NK-92 (cell line): ENCODE results near the gene OR5D16.
"Not testable (repeated sequence)": the region's sequence is repeated elsewhere in the genome, so short reads cannot be mapped to it uniquely, and the experiment has no call there.

Experiments
- DNase-seq: peaks from one replicate; lab custom pipeline; 2025; ENCODE audit not compliant: unreplicated experiment; lab: John Stamatoyannopoulos, UW

OR5D16 gene

DNA sequence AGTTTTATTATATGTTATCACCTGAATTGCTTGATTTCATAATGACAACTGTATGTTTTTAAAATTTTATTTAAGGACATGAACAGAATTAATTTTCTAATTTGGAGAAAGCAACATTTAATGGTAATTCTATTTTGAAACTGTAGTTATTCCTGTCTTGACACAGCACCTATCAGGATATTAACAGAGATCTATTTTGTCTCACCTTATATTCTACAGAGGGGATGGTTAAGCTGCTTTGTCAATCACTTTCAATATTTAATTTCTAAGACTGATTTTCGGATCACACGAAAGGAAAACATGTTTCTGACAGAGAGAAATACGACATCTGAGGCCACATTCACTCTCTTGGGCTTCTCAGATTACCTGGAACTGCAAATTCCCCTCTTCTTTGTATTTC, at the start of gene OR5D16:
TSS of gene OR5D16 (plus strand) at position 301 of the 400 bp plus-strand sequence. CDS start at position 301, 0 bp downstream.
- DNase-seq, result no peak

DNA sequence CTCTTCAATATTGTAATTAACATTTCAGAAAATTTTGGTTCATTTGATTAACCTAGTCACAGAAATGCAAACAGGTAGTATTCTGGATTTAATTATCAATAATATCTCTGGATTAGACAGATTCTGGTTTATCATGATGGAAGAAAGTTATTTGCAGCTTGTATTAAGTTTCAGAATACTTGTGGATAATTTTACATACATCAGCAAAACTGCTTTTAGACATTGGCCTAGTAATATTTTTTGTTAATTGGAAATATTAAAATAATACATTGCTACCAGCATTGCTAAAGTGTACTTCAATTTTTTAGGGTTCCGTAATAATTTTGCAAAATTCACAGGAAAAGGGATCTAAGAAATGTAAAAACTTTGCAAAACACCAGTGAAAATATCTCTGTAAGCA, 46.9 kb upstream of the OR5D16 start:
- DNase-seq, result no peak

DNA sequence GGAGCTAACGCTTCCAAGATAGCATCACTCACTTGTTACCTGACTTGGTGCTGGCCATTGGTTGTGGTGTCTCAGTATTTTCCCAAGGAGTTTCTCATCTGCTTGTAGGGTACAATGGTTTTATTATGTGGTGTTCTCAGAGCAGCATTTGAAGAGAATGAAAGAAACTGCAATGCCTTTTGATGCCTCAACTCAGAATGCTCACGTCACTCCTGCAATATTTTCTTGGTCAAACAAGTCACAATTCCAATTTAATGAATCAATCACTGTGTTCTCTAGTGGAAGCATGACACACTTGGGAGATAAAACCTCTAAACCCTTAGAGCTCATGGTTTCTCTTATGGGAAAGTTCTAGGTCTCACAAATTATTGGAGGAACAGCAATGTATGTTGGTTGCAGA, 45.2 kb upstream of the OR5D16 start:
- DNase-seq, result no peak

DNA sequence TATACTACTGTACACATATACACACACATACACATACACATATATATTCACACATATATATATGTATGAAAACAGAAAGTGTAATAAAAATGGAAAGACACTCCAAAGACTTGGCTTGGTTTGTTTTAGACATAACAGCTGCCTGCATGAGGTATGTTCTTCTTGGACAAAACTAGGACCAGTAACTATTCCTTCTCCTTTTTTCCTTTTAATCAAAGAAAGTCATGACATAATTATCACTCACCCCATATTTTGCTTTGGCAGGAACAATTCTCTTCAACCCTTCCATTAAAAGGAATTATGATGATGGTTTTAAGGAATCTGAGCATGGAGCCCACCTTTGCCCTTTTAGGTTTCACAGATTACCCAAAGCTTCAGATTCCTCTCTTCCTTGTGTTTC, 43.3 kb upstream of the OR5D16 start, which contains the start of gene OR5D14:
TSS of gene OR5D14 (plus strand) at position 301 of the 400 bp plus-strand sequence. CDS start at position 301, 0 bp downstream.
- no peak for DNase-seq

DNA sequence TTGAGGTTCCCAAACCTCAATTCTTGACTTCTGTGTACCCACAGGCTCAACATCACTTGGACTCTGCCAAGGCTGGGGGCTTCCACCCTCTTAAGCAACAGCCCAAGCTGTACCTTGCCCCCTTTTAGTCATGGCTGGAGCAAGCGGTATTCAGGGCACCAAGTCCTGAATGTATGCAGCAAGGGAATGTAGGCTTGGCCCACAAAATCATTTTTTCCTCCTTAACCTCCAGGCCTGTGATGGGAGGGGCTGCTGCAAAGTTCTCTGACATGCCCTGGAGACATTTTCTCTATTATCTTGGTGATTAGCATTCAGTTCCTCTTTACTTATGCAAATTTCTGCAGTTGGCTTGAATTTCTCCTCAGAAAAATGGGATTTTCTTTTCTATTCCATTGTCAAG, 32.3 kb upstream of the OR5D16 start:
- no peak for DNase-seq

DNA sequence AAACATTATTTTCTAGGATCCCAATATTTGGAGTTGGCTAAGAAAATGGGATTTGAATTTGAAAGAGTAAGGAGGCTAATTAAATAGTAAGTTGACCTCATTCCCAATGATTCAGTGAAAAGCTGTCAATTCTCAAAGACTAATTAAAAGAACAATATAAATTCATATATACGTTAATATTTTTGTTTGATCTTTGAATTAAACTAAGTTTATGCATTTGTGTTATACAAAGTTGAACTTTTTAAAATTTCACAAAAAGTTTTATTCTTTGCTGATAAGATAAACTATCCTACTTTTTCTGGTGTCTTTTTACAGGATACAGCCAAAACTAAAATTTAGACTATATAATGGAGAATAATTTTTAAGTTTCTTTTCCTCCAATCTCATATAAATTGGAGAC, 27.5 kb upstream of the OR5D16 start, which contains the start of gene OR5L1:
TSS of gene OR5L1 (plus strand) at position 301 of the 400 bp plus-strand sequence. CDS start 100 bp downstream, outside the sequence.
- no peak for DNase-seq

DNA sequence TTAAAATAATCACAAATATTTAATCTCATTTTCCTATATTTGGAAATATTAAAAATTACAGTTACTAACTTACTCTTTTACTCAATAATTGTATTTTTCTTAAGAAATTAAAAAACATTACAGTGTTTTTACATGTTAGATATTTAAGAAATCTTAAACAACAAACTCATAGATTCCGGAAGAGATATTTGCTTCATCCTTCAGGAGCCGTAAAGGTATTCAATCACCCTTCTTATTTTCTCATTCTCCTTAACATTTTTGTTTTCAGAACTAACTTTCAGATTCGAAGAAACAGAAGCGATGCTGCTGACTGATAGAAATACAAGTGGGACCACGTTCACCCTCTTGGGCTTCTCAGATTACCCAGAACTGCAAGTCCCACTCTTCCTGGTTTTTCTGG, 19.2 kb upstream of the OR5D16 start, which contains the start of gene OR5D18:
TSS of gene OR5D18 (plus strand) at position 301 of the 400 bp plus-strand sequence. CDS start at position 301, 0 bp downstream.
- DNase-seq, result no peak

DNA sequence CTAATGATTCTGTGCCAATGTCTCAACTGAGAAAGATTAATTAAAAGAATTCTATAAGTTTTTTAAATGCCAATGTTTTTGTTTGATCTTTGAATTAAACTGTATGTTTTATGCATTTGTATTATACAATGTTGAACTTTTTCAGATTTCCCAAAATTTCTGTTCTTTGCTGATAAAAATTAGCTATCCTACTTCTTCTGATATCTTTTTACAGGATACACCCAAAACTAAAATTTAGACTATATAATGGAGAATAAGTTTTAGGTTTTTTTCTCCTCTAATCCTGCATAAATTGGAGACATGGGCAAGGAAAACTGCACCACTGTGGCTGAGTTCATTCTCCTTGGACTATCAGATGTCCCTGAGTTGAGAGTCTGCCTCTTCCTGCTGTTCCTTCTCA, 11.6 kb upstream of the OR5D16 start, which contains the start of gene OR5L2:
TSS of gene OR5L2 (plus strand) at position 301 of the 400 bp plus-strand sequence. CDS start at position 301, 0 bp downstream.
- no peak for DNase-seq

DNA sequence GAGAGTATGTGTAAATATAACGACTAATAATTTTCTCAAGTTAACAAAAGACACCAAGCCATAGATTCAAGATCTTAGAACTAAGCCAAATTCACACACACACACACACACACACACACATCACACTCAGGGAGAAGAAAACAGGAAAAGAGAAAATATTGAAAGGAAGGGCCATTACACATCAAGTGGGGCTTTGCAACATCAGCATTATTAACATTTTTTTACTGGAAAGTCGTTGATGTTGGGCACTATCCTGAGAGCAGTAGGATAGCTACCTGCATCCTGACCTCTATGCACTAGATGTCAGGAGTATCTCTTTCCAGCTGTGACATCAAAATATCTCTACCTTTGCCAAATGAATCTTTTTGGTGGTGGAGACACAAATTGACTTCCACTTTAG, 8.9 kb downstream of the OR5D16 start:
- no peak for DNase-seq

DNA sequence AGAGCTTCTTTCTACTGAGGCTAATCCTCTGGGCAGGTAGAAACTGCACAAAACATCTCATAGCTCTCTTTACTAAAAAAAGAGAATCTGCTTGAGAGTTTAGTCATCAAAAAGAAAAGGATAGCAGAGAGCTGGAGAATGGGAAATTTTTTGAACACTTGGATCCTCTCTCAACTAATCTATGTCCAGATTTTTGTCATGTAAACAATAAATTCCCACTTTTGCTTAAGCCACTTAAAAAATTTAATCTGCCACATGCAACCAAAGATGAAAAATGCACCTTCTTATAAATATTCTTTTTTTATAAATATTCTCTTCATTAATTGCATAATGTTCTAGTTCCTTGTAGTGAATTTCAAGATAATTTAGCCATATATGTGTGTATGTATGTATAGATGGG, 10.5 kb downstream of the OR5D16 start:
- no peak for DNase-seq

DNA sequence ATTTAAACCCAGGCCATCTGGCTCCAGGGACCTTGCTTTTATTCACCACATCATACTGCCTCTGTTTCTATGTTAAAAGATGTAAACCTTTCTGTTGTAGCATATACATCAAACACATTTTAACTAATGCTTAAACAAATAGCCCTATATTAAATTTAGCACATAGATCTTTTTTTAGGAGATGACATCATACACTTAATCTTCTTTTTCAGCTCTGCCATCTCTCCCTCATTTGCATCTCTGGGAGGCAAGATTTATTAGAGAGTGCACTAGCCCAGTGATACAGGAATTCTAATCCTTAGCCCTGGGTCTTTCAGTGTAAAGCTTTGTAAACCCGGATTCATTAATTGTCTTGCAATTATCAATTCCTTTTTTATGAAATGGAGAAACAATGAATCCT, 13.6 kb downstream of the OR5D16 start:
- DNase-seq, result no peak

DNA sequence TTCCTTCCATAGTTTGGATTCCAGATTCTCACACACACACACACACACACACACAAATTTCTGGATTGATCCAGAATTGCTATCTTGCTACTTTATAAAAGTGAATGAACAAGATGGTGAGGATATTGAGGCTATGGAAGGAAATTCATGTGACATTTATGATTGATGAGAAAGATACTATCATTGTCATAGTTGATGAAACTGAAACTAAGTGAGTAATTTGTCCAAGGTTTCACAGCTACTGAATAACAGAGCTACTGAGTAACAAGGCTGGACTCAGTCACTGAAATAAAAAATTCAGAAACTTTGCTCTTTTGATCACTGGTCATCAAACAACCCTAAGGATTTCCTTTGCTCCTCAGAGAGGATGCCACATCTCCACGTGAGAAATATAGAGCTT, 16.2 kb downstream of the OR5D16 start:
- no peak for DNase-seq

DNA sequence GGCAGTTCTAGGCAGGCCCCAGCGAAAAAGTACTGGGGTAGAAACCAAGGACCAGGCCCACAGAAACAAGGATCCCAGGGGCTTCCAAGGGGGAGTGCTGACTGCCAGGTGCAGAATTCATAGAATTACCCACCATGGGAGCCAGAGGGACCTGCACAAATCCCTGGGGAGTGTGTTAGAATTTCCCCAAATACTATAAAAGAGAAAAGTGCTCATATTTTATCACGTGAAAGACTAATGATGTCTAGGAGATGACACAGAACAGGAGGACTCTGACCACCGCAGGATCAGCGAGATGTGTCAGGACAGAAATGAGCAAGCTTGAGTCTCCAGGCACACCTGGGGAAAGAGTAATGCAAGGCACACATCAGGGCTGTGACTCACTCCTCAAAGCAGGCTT, 28.8 kb downstream of the OR5D16 start:
- not testable (repeated sequence) for DNase-seq

DNA sequence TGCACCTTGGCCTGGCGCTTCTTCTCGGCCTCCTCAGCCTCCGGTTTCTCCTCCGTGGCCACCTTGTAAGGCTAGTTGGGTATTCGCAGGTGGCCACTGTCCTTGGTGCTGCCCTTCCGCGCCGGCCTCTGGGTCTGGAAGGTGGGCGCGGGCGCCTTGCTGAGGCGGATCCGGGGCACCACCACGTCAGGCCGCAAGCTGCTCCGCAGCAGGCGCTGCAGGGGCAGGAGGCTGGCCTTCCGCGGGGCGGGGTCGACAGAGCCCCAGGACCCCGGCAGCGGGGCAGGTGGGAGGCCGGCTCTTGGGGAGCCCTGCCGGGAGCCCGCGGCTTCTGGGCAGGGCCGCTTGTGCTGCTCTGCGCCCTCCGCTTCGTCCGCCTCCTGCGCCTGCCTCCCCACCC, 34.2 kb downstream of the OR5D16 start:
- not testable (repeated sequence) for DNase-seq

DNA sequence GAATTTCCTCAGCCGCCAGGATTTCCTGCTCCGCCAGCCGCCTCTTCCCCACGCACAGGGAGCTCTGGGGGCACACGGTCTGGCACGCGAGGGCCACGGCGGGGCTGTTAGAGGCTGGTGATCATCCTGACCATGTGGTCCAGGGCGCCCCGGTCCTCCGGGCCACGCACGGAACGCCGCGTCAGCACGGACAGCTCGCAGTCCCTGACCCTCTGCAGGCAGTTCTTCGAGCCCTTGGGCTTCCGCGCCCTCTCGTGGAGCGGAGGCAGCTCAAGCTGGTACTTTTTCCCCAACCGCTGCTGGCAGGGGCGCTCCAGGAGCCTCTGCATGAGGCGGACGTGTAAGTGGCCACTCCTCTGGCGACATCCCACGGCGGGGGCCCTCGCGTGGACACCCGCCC, 34.6 kb downstream of the OR5D16 start:
- DNase-seq, result not testable (repeated sequence)

DNA sequence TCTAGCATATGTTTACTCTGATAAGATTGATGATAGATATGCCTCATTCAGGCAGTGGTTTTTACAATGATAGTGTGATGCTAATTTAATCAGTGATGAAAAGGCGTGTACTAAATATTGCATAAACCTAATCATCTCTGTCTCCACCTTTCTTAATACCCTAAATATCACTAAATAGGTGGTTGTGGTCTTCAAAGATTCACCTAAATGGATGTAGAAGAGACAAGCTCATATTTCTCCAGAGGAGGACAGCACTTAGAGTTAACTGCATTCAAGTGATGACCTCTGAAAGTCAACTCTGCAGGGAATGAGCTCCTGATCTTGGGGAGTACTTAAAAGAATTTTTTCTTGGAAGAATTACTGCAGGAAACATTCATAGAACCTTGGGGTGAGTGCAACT, 44.4 kb downstream of the OR5D16 start, which contains the start of gene TRIM51:
TSS of gene TRIM51 (plus strand) at position 301 of the 400 bp plus-strand sequence. CDS start 2,132 bp downstream, outside the sequence.
- not testable (repeated sequence) for DNase-seq

DNA sequence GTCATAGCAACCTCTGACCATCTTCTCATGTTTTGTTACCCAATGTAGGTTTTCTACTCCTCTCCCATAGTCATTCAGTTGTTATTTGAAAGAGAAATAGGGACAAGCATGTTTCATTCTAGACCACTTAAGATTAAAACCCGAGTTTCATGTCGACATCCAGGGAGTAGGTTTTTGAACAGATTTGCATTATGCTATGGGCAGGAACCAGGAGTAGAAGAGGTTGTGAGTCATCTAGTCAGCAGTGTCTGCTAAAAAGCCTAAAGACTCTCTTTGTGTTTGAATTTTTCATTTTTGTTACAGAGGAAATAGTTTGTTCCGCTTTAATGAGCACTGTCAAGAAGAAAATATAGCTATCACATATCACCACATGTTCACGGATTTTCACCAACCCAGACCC, 46.4 kb downstream of the OR5D16 start:
- DNase-seq, result not testable (repeated sequence)

DNA sequence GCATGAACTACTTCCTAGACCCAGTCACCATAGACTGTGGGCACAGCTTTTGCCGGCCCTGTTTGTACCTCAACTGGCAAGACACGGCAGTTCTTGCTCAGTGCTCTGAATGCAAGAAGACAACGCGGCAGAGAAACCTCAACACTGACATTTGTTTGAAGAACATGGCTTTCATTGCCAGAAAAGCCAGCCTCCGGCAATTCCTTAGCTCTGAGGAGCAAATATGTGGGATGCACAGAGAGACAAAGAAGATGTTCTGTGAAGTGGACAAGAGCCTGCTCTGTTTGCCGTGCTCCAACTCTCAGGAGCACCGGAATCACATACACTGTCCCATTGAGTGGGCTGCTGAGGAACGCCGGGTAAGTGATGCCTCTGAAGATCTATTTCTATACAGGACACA, 46.9 kb downstream of the OR5D16 start:
- DNase-seq, result not testable (repeated sequence)
